ENCODE measurements around the gene ZDBF2.
"Not testable (repeated sequence)": the region's sequence is repeated elsewhere in the genome, so short reads cannot be mapped to it uniquely, and the experiment has no call there.

The ZDBF2 gene

DNA sequence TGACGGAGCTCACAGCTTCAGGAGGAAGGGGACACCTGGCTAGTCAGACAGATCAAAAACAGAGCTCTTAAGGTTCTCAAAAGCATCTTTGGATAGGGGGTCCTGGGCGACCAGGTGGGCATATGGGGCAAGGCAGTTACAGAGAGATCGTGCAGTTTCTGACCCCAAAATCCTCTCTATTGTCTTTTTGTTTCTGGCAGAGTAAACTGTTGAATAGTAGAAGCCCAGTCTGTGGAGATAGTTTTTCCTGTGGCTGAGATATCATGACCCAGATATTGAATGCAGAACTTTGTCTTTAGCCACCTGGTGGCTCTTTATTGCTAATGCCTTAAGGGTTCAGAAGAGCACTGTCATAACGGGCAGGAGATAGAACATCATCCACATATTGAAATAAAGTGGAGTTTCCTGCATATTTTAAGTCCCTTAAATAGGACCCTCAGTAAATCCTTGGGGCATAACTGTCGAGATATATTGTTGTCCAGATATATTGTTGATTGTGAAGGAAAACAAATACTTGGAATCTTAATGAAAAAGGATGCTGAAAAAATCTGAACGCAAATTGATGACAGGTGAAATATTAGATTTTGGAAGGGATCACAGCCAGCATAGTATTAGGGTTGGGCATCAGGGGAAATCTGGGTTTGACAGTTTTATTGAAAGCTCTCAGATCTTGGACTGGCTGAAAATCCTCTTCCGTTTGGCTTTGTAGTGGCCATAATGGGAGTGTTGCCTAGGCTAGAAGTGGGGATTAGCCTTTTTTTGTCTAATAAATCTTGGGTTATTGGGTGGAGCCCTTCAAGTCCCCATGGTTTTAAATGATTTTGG is 14.1 kb upstream of the ZDBF2 start:
- no peak for DNase-seq

DNA sequence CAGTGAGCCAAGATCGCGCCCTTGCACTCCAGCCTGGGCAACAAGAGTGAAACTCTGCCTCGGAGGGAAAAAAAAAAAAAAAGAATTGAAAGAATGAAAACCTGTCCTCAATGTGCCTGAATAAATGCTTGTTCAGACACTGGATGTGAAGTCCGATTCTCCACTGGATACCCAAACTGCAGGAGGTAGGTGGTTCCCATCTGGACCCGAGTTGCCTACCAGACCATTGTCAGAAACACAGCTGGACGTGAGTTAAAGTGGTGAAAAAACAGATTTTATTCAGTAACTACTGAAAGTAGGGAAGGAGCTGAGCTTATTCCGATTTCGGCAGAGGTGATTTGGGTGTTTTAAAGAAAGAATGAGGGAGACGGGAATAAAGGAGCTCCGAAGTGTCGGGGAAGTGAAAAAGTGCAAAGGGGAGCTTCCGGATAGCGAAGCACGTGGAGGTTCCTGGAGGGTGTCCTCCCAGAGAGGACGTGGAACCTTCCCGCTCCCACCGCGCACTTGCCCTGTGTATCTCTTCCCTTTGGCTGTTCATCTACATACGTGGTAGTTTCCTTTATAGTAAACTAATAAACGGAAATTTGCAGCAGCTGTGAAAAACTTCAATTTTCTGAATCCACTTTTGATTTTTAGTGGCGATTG is 10.4 kb upstream of the ZDBF2 start:
- DNase-seq: no peak

DNA sequence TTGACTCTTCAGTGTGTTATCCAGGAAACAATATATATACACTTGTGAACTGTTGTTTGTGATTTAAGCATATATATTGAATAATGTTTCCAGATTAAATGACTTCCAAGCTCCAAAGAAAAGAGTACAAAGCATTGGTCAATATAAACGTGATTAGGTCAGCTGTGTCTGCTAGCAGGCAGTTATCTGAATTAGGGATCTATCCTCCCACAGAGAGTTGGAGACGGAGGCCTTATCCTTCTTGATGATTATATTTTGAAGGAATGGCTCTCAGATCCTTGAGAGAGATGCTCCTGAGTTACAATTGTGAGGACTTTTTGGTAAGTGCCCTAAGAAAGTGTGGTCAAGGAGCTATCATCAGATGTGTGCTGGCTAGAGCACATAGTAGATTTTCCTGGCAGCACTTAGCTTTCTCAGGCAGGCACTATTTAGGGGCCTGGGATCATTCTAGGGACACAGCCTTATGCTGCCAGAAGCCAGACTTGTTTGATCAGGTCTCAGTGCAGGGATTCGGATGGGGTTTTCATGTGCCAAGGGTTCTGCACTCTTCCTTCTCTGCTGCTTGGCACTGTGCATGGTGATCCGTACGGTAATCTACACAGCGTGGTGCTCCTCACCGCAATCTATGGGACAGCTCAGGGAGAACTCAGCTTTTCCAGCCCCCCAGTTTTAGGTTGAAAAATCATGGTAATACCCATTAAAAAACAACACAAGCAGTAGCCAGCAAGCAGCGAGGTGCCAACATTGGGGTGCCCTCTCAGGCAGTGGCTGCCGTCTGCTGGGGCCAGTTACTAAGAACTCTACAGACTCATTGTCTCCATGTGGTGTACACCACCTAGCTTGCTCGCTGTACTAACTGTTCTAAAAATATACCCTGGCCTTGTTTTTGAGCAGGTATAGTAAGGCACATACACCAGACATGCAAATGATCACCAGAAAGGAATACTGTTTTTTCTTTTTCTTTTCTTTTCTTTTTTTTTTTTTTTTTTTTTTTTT is 8.0 kb upstream of the ZDBF2 start:
- DNase-seq: no peak

DNA sequence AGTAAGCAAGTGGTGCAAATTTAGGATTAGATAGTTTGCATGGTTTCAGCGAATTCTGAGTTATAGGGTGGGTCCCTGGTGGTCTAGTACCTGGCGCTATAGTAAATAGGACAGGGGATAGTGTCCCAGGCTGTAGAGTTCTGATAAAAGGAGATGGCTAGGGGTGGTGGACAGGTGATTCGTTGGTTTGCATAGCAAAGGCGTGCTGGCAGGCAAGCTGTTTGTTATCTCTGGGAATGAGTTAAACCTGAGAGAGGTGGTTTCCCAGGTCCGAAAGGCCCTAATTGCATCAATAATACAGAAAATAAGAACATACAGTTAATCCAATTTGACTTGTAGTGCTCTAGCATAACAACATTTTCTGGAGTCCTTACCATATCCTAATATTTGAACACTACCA is 6.9 kb upstream of the ZDBF2 start:
- DNase-seq: no peak

DNA sequence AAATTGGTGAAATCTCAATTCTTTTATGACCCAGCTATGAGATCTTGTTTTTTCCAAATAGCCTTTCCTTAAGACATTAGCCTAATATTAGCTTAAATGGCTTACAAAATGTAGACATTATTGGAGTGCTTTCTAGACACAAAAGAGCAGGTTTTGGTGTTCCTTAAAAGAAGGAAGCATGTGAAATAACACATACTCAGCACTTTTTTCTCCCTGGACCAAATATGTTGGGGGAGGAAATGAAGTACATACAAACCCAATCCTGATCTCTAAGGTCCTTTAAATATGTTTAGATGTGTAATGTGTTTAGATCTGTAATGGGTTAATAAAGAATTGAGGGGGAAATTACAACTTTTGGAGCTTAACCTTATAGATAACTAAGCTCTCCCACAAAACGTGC is 3.4 kb upstream of the ZDBF2 start:
- no peak for DNase-seq

DNA sequence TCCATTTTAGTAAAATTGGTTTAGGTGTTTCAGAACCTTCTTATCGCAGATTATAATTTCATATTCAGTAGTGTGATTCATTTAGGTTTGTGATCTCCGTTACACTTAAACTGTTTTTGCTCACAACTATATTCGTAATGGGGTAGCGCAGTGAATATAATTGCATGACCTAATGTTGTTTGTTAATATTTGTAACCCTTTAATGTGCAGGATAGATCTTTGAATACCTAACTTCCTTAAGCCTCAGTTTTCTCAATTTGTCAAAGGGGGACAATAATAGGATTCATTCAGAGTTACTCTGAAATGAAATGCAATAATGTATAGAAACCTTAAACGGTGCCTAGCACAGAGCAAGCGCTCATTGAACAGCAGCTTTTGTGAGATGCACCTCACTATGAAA is 558 bp upstream of the ZDBF2 start:
- DNase-seq: no peak

DNA sequence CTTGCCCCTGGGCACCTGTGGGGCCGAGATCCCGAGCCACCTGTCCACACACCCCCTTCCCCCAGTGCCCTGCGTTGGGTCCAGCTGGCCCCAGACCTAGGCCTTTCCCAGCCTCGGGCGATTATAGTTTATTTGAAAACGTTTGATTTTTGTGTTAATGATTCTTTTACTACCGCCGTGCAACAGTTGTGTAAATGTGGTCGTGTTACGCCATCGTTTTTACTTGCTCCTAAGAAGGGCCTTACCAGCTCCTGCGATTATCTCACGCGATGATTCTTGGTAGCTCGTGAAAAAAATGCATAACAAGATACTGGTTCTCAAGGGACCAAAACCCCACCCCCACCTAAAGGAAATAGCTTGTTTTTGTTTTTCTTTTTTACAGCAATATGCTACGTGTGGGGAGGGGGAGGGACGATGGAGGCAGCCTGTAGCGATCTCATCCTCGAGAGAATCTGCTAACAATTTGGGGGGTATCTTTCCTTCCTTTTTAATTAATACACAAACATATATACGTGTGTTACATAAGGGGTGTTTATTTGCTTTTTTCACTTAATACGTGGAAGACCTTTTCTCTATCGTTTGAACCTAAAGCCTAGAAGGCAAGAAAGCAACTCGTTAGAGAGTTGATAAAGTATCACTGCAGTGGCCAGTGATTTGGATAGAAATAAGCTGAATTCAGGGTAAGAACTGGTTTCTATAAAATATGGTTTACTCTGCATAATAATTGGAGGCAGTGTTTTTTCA is 1.0 kb downstream of the ZDBF2 start:
- DNase-seq: peak in 1 of 2 experiments; percentile 30

DNA sequence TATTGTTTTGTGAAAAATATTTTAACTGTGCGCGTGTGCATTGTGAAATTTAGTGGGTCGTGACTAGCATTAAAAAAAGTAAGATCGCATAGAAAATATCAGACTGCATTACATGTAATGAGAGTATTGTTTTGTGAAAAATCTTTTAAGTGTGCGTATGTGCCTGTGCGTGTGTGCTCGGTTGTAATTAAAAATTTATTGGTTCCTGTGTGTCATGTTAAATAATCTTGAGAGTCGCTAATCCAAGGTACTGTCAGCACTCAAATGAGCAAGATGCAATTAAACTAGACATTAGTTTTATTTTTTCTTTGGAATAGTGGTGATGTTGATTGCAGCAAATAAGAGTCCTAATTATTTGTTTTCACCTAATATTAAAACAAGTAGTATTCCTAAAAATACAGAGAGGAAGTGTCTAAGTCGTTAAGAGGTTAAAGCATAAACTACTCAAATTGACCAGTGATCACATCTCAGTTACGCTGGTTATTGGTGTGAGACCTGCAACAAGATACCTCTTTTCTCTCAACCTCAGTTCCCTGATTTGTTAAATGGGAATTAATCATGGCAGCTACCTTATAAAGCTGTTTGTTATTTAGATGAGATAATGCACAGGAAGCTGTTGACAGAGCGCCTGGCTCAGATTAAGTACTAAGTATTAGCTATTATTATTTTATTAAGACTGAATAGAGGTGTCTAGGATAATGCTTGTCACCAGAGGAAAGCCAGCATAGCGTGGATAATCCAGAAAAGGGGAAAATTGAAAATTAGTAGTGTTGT is 1.9 kb downstream of the ZDBF2 start:
- DNase-seq: no peak

DNA sequence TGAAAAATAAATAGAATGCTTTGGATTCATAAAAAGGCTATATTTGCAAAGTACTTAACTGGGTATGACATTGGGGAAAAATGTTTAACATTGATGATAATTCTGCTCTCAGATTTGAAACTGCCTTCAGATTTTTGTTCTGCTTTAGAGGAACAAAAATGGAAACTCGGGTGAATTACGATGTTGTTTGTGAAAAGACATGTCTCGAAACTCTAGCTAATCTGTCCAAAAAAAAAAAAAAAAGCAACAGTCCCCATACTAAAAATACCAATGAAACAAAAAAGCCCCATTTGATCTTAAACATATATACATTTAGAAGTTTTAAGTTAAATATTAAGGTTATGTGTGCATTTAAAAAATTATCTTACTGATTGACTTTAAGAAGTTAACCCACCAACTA is 3.0 kb downstream of the ZDBF2 start:
- DNase-seq: no peak

DNA sequence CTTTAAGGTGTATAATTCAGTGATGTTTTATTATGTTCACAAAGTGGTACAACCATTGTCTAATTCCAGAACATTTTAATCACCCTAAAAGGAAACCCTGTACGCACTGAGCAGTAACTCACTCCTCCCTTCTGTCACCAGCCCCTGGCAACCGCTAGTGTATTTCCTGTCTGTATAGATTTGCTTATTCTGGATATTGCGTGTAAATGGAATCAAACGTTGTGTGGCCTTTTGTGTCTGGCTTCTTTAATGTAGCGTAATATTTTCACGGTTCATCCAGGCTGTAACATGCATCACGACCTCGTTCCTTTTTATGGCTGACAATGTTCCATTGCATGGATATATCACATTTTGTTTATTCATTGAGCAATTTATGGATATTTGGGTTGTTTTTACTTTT is 8.3 kb downstream of the ZDBF2 start:
- no peak for DNase-seq

DNA sequence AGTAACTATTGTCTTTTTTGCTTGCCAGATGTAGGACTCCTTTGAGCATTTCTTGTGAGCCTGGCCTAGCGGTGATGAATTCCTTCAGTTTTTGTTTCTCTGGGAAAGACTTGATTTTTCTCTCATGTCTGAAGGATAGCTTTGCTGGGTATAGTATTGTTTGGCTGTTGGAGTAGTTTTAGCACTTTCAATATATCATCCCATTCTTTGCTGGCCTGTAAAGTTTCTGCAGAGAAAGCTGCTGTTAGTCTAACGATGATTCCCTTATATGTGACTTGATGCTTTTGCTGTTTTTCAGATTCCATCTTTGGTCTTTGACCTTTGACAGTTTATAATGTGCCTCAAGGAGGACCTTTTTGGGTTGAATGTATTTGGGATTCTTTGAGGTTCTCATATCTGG is 12.7 kb downstream of the ZDBF2 start:
- no peak for DNase-seq

DNA sequence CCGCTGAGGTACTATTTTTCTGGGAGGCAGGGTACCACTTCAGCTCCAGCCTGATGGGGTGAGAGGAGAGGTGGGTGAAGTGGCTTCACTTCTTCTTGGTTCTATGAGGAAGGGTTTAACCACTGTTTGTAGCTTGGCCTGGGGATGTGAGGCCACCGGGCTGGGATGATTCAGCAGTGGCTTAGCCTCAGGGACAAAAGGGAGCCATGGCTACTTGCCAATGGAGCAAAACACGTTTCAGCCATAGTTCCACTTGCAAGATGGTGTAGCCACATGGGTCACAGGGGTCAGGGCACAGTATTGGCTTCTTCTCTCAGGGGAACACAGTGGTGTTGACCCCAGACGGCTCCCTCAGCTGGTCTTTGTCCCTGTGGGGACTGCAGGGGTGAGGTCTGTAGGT is 14.9 kb downstream of the ZDBF2 start:
- no peak for DNase-seq

DNA sequence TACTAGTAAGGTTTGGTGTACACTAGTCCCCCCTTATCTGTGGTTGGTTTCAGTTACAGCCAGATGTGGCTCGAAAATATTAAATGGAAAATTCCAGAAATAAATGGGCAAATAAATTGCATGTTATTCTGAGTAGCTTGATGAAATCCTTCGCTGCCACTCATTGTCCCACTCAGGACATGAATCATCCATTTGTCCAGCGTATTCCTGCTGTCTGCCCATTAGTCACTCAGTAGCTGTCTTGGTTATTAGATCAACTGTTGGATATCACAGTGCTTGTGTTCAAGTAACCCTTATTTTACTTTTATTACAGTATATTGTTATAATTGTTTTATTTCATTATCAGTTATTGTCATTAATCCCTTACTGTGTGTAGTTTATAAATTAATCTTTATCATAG is 21.7 kb downstream of the ZDBF2 start:
- DNase-seq: no peak

DNA sequence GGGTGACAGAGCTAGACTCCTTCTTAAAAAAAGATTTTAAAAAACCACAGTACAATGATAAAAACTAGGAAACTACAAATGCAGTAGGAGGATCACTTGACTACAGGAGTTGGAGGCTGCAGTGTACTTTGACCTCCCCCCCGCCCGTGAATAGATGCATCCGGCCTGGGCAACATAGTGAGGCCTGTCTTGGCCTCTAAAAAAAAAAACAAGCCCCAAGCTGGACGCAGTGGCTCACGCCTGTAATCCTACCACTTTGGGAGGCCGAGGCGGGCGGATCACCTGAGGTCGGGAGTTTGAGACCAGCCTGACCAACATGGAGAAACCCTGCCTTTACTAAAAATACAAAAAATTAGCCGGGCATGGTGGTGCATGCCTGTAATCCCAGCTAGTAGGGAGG is 25.1 kb downstream of the ZDBF2 start:
- DNase-seq: not testable (repeated sequence)

DNA sequence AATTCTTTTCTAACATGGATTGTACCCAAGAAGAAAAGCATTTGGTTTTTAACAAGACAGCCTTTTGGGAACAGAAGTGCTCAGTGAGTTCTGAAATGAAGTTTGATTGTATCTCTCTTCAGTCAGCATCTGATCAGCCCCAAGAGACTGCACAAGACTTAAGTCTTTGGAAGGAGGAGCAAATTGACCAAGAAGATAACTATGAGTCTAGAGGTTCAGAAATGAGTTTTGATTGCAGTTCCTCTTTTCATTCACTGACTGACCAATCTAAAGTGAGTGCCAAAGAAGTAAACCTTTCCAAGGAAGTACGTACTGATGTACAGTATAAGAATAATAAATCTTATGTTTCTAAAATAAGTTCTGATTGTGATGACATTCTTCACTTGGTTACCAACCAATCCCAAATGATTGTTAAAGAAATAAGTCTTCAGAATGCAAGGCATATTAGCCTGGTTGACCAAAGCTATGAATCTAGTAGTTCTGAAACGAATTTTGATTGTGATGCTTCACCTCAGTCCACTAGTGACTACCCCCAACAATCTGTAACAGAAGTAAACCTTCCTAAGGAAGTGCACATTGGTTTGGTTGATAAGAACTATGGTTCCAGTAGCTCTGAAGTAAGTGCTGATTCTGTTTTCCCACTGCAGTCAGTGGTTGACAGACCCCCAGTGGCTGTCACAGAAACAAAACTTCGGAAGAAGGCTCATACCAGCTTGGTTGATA is 31.2 kb downstream of the ZDBF2 start:
- no peak for DNase-seq

DNA sequence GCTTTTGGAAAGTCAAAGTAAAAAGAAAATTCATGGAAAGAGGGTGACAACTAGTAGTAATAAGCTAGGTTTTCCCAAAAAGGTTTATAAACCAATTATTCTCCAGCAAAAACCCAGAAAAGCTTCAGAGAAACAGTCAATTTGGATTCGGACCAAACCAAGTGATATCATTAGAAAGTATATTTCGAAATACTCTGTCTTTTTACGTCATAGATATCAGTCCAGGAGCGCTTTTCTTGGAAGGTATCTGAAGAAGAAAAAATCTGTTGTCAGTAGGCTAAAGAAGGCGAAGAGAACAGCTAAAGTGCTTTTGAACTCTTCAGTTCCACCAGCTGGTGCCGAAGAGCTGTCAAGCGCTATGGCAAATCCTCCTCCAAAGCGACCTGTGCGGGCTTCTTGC is 36.6 kb downstream of the ZDBF2 start:
- no peak for DNase-seq

DNA sequence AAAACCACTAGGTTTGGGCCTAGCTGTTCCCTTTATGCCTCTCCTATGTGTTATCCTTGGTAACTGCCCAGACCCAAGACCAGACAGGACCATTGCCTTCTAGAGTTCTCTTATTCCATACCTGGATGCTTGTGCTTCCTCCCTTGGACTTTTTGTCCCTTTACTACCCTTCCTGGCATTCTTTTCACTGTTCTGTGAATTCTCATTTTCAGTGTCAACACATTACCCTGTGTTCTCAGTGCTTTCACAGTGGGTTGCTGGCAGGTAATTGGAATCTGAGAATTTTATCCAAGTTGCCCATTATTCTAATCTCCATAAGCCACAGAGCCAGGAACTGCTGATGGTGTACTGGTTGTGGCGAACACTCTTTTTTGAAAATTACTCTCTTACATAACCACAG is 41.7 kb downstream of the ZDBF2 start:
- no peak for DNase-seq

DNA sequence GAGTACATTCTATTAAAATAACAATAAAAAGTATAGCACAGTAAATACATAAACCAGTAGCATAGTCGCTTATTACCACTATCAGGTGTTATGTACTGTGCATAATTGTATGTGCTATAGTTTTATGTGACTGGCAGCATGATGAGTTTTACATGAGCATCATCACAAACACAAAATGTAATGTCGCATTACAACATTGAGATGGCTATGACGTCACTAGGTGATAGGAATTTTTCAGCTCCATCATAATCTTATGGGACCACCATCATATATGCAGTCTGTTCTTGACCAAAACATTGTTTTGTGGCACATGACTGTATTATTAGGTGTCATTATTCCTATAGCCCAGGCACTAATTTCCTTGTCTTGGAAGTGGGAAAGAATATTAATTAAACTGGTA is 48.6 kb downstream of the ZDBF2 start:
- DNase-seq: no peak

DNA sequence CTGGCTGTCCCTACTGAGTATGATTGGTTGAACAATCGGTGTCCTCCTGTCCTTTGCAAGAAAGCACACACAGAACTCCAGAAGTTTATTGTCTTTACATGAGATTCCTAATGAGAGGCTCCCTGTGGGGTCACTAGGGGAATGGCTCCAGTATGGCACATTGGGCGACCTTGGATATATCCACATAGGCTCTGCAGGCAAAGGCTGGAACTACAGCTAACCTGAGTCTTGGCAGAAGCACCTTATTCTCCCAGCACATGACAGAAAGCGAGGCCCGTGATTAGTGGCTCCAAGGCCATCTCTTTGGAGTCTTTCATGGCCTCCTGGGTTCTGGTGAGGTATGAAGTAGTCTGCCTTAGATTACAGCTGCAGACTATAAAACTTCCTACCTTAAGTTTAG is 49.0 kb downstream of the ZDBF2 start:
- DNase-seq: no peak

DNA sequence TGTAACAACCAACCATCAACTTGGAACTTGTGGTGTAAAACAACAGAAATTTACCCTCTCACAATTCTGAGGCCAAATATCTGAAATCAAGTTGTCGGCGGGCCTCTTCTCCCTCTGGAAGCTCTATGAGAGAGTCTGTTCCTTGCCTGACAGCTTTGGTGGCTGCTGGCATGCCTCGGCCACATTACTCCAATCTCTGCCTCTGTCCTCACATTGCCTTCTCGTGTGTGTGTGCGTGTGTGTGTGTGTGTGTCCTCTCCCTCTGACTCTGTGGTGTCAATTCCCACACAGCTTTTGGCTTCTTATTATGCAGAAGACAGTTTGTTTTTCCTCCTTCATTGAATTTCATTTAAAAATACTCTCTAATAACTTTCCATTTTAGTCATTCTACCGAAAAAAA is 50.4 kb downstream of the ZDBF2 start:
- no peak for DNase-seq

DNA sequence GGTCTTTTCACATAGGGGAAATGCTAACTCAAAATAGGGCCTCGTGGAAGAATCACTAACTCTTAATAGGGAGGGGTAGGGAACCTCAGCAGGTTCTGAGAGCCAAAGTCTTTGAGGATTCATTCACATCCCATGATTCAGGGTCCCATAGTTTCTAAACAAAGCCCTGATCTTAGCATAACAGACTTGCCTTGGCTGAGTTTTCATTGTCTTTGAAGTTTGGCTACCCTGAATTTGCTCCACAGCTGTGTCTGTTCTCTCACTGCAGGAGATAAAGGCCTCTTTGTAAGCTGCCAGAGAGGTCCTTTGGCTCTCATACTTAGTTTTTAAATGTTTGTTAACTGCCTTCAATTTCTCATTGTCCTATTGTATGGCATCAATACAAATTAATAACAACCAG is 54.5 kb downstream of the ZDBF2 start:
- DNase-seq: no peak

Data from activated T-cell treated with anti-CD3 and anti-CD28 coated beads, Interleukin-2, amount 50 U/mL, for 48 hours (primary cell).